AG04450 (cell line): ENCODE measurements around the gene ACTR3. TPM values are rescaled to one million over a fixed set of nuclear protein-coding genes. Genes with fewer than 3 reads are reported as not detected.
"Not testable (repeated sequence)": the region's sequence is repeated elsewhere in the genome, so short reads cannot be mapped to it uniquely, and the experiment has no call there.

ENCODE experiments used
- CTCF ChIA-PET: fragments of 300-600, 350-600 bp; formaldehyde crosslinking; extraction: SDS; loops from one replicate; lab custom pipeline; 2022; ENCODE audit warnings: antibody characterized with exemption, inconsistent platforms; lab: Charles Lee
- POLR2A ChIA-PET: fragments of 350-600 bp; formaldehyde crosslinking; extraction: SDS; loops from one replicate; lab custom pipeline; 2021; ENCODE audit warnings: antibody characterized with exemption, inconsistent platforms; lab: Yijun Ruan, JAX
- DNase-seq: peaks from one replicate; pipeline ENCODE4 v3.0.0-alpha.2; 2011; ENCODE audit warnings: low read depth, low spot score
- H3K27ac ChIP-seq: one replicate; pipeline ENCODE4 v1.5.1; 2012; ENCODE audit warnings: low read depth, low read length, control low read depth
- H3K27me3 ChIP-seq: one replicate; pipeline ENCODE4 v1.6.0; 2012; ENCODE audit warnings: low read length; ENCODE audit not compliant: control insufficient read depth, insufficient read depth
- H3K4me3 ChIP-seq: 2 replicates; pipeline ENCODE4 v1.5.1; 2011; ENCODE audit warnings: mild to moderate bottlenecking, low read depth, low read length, control low read depth
- H3K9me3 ChIP-seq: 2 replicates; pipeline ENCODE4 v1.5.1; 2012; ENCODE audit warnings: low read length; ENCODE audit not compliant: control insufficient read depth, insufficient read depth
- polyA plus RNA-seq: library from polyadenylated mRNA; depleted of rRNA; stranded (reverse); fragments of >200 nt; gene quantifications from 2 replicates; pipeline ENCODE4 v1.2.3, GENCODE V29; 2011
- TF ChIP-seq, protein P1 (sequence below): IDR thresholded peaks from 2 replicates; pipeline ENCODE4 v1.5.1; 2011; ENCODE audit warnings: low read depth, low read length, control low read depth, inconsistent platforms

The ACTR3 gene
- polyA plus RNA-seq, 1 experiment: 536 TPM

DNA sequence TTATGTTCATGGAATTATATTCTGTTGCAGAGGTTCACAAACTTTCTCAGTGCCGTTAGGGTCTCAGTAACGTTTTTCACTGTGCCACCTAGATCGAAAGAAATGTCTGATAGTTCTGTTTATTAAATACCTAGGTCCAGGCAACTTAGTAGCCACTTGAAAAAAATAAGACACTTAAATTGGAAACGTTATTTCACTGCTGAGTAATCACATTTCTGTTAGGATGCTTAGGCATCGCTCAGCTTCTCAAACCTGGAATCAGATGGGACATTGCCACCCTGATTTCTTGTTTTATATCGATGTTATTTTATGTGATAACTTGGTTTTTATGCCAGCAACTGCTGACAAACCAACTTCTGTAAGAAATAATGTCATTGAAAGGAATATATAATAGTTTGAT lies 36.0 kb downstream of the ACTR3 start:
- no peak for DNase-seq
- ChIA-PET CTCF (no interaction called here), POLR2A (no interaction called here)

DNA sequence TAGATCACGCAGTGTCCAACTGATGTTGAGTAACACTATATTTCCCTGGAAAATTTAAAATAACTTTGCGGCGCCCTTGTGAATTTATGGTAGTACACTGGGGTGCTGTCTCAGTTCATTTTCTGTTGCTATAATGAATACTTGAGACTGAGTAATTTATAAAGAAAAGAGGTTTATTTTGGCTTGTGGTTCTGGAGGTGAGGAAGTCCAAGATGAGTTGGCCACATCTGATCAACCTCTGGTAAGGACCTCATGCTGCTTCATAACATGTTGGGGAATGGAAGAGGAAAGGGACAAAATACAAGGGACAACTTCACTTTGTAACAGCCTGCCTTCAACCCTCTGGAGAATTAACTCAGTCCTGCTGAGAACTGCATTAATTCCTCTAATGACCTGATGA lies 36.4 kb downstream of the ACTR3 start:
- DNase-seq: no peak
- Histone ChIP-seq H3K4me3 (no peak overlapping the region), H3K27ac (no peak overlapping the region), H3K9me3 (no peaks in the 10 kb centered on the region), H3K27me3 (no peaks in the 10 kb centered on the region)
- ChIA-PET CTCF (no interaction called here), POLR2A (no interaction called here)
- TF ChIP-seq, protein P1, sequence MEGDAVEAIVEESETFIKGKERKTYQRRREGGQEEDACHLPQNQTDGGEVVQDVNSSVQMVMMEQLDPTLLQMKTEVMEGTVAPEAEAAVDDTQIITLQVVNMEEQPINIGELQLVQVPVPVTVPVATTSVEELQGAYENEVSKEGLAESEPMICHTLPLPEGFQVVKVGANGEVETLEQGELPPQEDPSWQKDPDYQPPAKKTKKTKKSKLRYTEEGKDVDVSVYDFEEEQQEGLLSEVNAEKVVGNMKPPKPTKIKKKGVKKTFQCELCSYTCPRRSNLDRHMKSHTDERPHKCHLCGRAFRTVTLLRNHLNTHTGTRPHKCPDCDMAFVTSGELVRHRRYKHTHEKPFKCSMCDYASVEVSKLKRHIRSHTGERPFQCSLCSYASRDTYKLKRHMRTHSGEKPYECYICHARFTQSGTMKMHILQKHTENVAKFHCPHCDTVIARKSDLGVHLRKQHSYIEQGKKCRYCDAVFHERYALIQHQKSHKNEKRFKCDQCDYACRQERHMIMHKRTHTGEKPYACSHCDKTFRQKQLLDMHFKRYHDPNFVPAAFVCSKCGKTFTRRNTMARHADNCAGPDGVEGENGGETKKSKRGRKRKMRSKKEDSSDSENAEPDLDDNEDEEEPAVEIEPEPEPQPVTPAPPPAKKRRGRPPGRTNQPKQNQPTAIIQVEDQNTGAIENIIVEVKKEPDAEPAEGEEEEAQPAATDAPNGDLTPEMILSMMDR: no peak

More for the DNA sequence above, 36.0 kb downstream of the ACTR3 start:
- Histone ChIP-seq H3K4me3 (no peak overlapping the region), H3K27ac (no peak overlapping the region), H3K27me3 (no peaks in the 10 kb centered on the region), H3K9me3 (no peaks in the 10 kb centered on the region)
- TF ChIP-seq, protein P1: no peak

DNA sequence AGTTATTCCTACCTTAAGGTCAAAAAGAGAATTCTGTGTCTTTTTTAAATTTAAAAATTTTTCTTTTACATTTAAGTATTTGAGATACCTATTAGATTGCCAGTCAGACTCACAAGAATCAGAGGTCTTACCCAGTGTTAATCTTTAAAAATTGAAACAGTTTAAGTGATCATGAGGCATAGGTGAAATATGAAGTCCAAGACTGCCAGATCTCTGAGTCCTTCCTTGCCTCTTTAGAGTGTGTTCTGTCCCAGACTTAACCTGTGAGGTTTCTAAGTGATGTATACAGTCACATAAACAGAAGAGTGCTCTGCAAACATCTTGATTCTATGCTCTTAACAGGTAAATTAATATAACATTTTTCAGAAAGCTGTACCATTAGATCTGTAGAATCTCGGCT lies 40.6 kb downstream of the ACTR3 start:
- no peak for DNase-seq
- H3K4me3 ChIP-seq: no peak overlapping the region
- H3K27ac ChIP-seq: no peak overlapping the region
- ChIA-PET CTCF (no interaction called here), POLR2A (no interaction called here)
- TF ChIP-seq, protein P1: no peak
- H3K27me3 ChIP-seq: no peaks in the 10 kb centered on the region
- no peaks in the 10 kb centered on the region for H3K9me3 ChIP-seq

DNA sequence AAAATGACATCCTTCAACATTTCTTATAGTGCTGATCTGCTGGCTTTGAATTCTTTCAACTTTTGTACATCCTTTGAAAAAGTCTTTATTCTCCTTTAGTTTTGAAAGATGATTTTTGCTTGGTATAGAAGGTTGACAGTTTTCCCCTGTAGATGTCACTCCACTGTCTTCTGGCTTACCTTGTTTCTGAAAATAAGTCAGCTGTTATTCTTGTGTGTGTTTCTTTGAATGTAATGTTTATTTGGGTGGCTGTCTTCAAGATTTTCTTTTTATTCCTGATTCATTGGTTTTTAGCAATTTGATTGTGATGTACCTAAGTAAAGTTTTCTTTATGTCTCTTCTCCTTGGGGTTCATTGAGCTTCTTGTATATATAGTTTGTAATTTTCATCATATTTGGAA lies 47.6 kb downstream of the ACTR3 start:
- CTCF ChIA-PET: no interaction called here
- POLR2A ChIA-PET: no interaction called here

DNA sequence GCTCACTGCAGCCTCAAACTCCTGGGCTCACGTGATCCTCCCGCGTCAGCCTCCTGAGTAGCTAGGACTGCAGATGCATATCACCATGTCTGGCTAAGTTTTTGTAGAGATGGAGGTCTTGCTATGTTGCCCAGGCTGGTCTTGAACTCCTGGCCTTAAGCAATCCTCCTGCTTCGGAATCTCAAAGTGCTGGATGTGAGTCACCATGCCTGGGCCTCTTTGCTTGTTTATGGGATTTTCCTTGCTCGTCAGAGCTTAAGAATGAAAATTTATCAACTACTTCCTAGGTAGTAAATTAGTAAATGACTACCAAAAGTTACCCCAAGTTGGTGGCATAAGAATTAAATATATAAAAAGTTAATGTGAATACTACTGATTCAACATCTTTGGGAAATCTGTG lies 51.0 kb downstream of the ACTR3 start:
- Histone ChIP-seq H3K9me3 (no peaks in the 10 kb centered on the region; the same call in 1 of the 2 replicates), H3K27ac (no peak overlapping the region), H3K4me3 (no peak overlapping the region), H3K27me3 (no peaks in the 10 kb centered on the region)
- DNase-seq: no peak
- CTCF ChIA-PET: no interaction called here
- POLR2A ChIA-PET: no interaction called here
- TF ChIP-seq, protein P1: no peak

More for the DNA sequence above, 47.6 kb downstream of the ACTR3 start:
- no peak overlapping the region for H3K4me3 ChIP-seq
- TF ChIP-seq, protein P1: no peak
- DNase-seq: no peak
- H3K27me3 ChIP-seq: no peaks in the 10 kb centered on the region
- H3K9me3 ChIP-seq: no peaks in the 10 kb centered on the region; the same call in 1 of the 2 replicates
- no peak overlapping the region for H3K27ac ChIP-seq

DNA sequence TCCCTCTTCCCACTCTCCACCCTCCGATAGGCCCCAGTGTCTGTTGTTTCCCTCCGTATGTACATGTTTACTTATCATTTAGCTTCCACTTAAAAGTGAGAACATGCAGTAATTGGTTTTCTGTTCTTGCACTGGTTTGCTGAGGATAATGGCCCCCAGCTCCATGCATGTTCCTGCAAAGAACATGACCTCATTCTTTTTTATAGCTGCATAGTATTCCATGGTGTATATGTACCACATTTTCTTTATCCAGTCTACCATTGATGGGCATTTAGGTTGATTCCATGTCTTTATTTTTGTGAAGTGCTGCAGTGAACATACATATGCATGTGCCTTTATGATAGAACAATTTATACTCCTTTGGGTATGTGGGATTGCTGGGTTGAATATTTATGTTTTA lies 55.9 kb downstream of the ACTR3 start:
- CTCF ChIA-PET: interaction anchor here (1.6 kb wide), 1 partner anchor 14 kb away, joined by 4 read pairs; no protein-coding TSS in a partner anchor
- POLR2A ChIA-PET: interaction anchor here (0.6 kb wide), 1 partner anchor 35 kb away, joined by 6 read pairs; no protein-coding TSS in a partner anchor
- H3K27me3 ChIP-seq, DNase-seq, H3K27ac ChIP-seq, H3K9me3 ChIP-seq, H3K4me3 ChIP-seq: not testable (repeated sequence)

DNA sequence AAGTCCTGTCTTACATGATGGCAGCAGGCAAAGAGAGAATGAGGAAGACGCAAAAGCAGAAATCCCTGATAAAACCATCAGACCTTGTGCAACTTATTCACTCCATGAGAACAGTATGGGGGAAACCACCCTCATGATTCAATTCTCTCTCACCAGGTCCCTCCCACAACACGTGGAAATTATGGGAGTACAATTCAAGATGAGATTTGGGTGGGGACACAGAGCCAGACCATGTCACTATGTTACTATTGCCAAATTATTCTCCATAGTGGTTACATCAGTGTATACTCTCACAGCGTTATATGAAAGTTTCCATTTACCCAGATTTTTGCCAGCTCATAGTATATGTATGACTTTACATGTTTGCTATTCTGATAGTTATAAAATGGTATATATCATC lies 61.0 kb downstream of the ACTR3 start:
- POLR2A ChIA-PET, H3K9me3 ChIP-seq, H3K27me3 ChIP-seq, CTCF ChIA-PET, H3K27ac ChIP-seq, DNase-seq, H3K4me3 ChIP-seq: not testable (repeated sequence)
